K562 (cell line): ENCODE data around the gene HTR6. TPM values are rescaled to one million over a fixed set of nuclear protein-coding genes. Genes with fewer than 3 reads are reported as not detected.

Experiments
- ATAC-seq: fragments of 200-7000 bp; cut with Tn5 transposase; 3 replicates; pipeline ENCODE4 v1.9.1; 2020; ENCODE audit warnings: moderate library complexity
- BruUV-seq: library from RNA; stranded (reverse); fragments of 400-500 nt; replicated peaks from 2 replicates; lab custom pipeline; 2021; lab: Mats Ljungman, UMichigan
- CTCF ChIA-PET: fragments of 300-600 bp; formaldehyde crosslinking; extraction: SDS; loops from one replicate; lab custom pipeline; 2021; ENCODE audit warnings: low intra/inter-chr PET ratio; lab: Yijun Ruan, JAX
- POLR2A ChIA-PET: fragments of 300-600, 350-650 bp; sonication (Branson Sonifier 250); formaldehyde crosslinking; extraction: SDS; loops from one replicate; lab custom pipeline; 2021; ENCODE audit warnings: antibody characterized with exemption, inconsistent platforms; lab: Yijun Ruan, JAX
- DNase-seq, 4 experiments: peaks; one replicate each; pipeline versions ENCODE4 v3.0.0 to v3.0.0-alpha.2; 2011 to 2018; ENCODE audit warnings: low spot score in 3 of 4, mixed read lengths in 3 of 4; ENCODE audit errors: extremely low read depth in 1 of 4
- FAIRE-seq: peaks from 2 replicates; lab custom pipeline; 2011; peaks lifted over from hg19 to GRCh38; lab: Jason Lieb, UNC
- H2AFZ ChIP-seq: 2 replicates; pipeline ENCODE4 v1.6.0; 2011; ENCODE audit warnings: low read depth, low read length, control low read depth, inconsistent platforms
- H3K27ac ChIP-seq: fragments of 200-600 bp; 3 replicates; pipeline ENCODE4 v1.8.0; 2011; ENCODE audit warnings: low read depth, mild to moderate bottlenecking, control low read depth, inconsistent platforms, low read length, moderate library complexity, mixed read lengths; ENCODE audit errors: extremely low read depth
- H3K27me3 ChIP-seq, 2 experiments: fragments of 300-600 bp in 1 of 2; 2 replicates in 1 of 2; 3 replicates in 1 of 2; pipeline versions ENCODE4 v1.6.0 to v1.8.0; 2011; ENCODE audit warnings: inconsistent platforms in 2 of 2, low read length in 2 of 2, mild to moderate bottlenecking in 1 of 2, mixed read lengths in 1 of 2, moderate library complexity in 1 of 2; ENCODE audit not compliant: control insufficient read depth in 2 of 2, insufficient read depth in 2 of 2
- H3K36me3 ChIP-seq: fragments of 300-600 bp; 3 replicates; pipeline ENCODE4 v1.8.0; 2011; ENCODE audit warnings: mild to moderate bottlenecking, low read length, inconsistent platforms; ENCODE audit not compliant: control insufficient read depth, insufficient read depth
- H3K4me1 ChIP-seq, 2 experiments: fragments of 200-600 bp in 1 of 2; replicated peaks in 1 of 2; 2 replicates in 1 of 2; 3 replicates in 1 of 2; pipeline versions ENCODE4 v1.5.1 to v1.8.0; 2011; ENCODE audit warnings: inconsistent platforms in 2 of 2, low read length in 2 of 2, mild to moderate bottlenecking in 1 of 2, mixed read lengths in 1 of 2, moderate library complexity in 1 of 2; ENCODE audit not compliant: control insufficient read depth in 2 of 2, insufficient read depth in 2 of 2
- H3K4me2 ChIP-seq: 2 replicates; pipeline ENCODE4 v1.6.1; 2011; ENCODE audit warnings: low read length, control low read depth, inconsistent platforms, mixed read lengths; ENCODE audit not compliant: insufficient read depth
- H3K4me3 ChIP-seq: fragments of 200-600 bp; sonication (generic), shearing (Covaris generic); 2 replicates; pipeline ENCODE4 v1.5.1; 2016; ENCODE audit warnings: control low read depth, inconsistent platforms
- H3K79me2 ChIP-seq: fragments of 200-600 bp; 3 replicates; pipeline ENCODE4 v1.8.0; 2011; ENCODE audit warnings: low read length, inconsistent platforms; ENCODE audit not compliant: control insufficient read depth, insufficient read depth
- H3K9ac ChIP-seq, 2 experiments: 2 replicates each; pipeline versions ENCODE4 v1.6.0 to v1.6.1; 2011; ENCODE audit warnings: low read depth in 2 of 2, low read length in 2 of 2, control low read depth in 1 of 2, inconsistent platforms in 1 of 2, mild to moderate bottlenecking in 1 of 2, mixed read lengths in 1 of 2; ENCODE audit not compliant: insufficient read depth in 1 of 2
- H3K9me1 ChIP-seq: one replicate; pipeline ENCODE4 v1.6.0; 2011; ENCODE audit warnings: inconsistent platforms, mild to moderate bottlenecking, low read length, moderate library complexity; ENCODE audit not compliant: control insufficient read depth, insufficient read depth
- H3K9me3 ChIP-seq: replicated peaks from 2 replicates; pipeline ENCODE4 v1.5.1; 2011; ENCODE audit warnings: low read depth, low read length, inconsistent platforms; ENCODE audit not compliant: control insufficient read depth, insufficient read depth
- H4K20me1 ChIP-seq: replicated peaks from 2 replicates; pipeline ENCODE4 v1.6.1; 2011; ENCODE audit warnings: low read length, inconsistent platforms, mixed read lengths; ENCODE audit not compliant: control insufficient read depth, insufficient read depth
- CBFA2T2 ChIP-seq: fragments of 450-650 bp; conservative IDR thresholded peaks from 2 replicates; pipeline ENCODE4 v1.6.1; 2017; ENCODE audit warnings: mild to moderate bottlenecking
- GTF2A2 ChIP-seq: IDR thresholded peaks from 2 replicates; pipeline ENCODE4 v1.6.1; 2016; ENCODE audit warnings: mild to moderate bottlenecking, missing genetic modification characterization, missing compliant biosample characterization
- HMG20B ChIP-seq: fragments of 250-450 bp; sonication (Bioruptor Pico); IDR thresholded peaks from 2 replicates; pipeline ENCODE4 v1.5.0; 2021; ENCODE audit warnings: mild to moderate bottlenecking
- HOXB6 ChIP-seq: fragments of 250-450 bp; sonication (Bioruptor Pico); IDR thresholded peaks from 2 replicates; pipeline ENCODE4 v1.5.1; 2022; ENCODE audit warnings: mild to moderate bottlenecking, borderline replicate concordance
- KLF1 ChIP-seq: fragments of 450-650 bp; IDR thresholded peaks from 2 replicates; pipeline ENCODE4 v1.6.1; 2016; ENCODE audit warnings: missing genetic modification characterization, missing compliant biosample characterization
- PCBP1 ChIP-seq: fragments of 200-400 bp; formaldehyde crosslinking; IDR thresholded peaks from 2 replicates; pipeline ENCODE4 v1.6.1; 2018; ENCODE audit warnings: mild to moderate bottlenecking, low read depth, low read length; ENCODE audit not compliant: poor library complexity, severe bottlenecking
- ZNF121 ChIP-seq: sonication (generic); formaldehyde crosslinking; conservative IDR thresholded peaks from 2 replicates; pipeline ENCODE4 v1.8.0; 2022; ENCODE audit warnings: missing genetic modification reagents
- ZNF197 ChIP-seq: fragments of 200-800 bp; sonication (Bioruptor generic); IDR thresholded peaks from 2 replicates; pipeline ENCODE4 v1.6.1; 2016; ENCODE audit warnings: low read depth, missing genetic modification characterization, missing compliant biosample characterization
- WGBS: fragments of 100-300 bp; shearing (Covaris generic); methylation state at CpG from one replicate; pipeline ENCODE4 v1.1.6; 2016; ENCODE audit warnings: low coverage, mixed read lengths; ENCODE audit not compliant: insufficient coverage; ENCODE audit errors: missing lambda C conversion rate; 5-methylcytosine and 5-hydroxymethylcytosine counted together
- in situ Hi-C: fragments of 300-500 bp; cut with MboI; formaldehyde crosslinking; loops from 4 replicates; pipeline ENCODE4 v1.15.0; 2018; ENCODE audit warnings: inconsistent platforms, mixed read lengths
- intact Hi-C: fragments of 100-400 bp; cut with micrococcal nuclease; formaldehyde crosslinking; loops from 2 replicates; pipeline ENCODE4 v1.14.2; 2022
- polyA plus RNA-seq, 8 experiments: library from polyadenylated mRNA; depleted of rRNA in 4 of 8; stranded (reverse) in 5 of 8; unstranded in 3 of 8; fragments of >200 nt; fragmentation: Nextera tagmentation in 2 of 8; fragmentation: Illumina TruSeq in 1 of 8; extraction: Ambion mirVana in 2 of 8; extraction: Trizol in 1 of 8; gene quantifications; 2 replicates each; pipeline versions ENCODE4 v1.2.1 to v1.2.3, GENCODE V29; 2011 to 2014; ENCODE audit warnings: inconsistent platforms in 1 of 8, missing spikeins in 1 of 8
- total RNA-seq, 7 experiments: library from RNA; depleted of rRNA in 6 of 7; stranded (reverse); fragments of >200 nt in 6 of 7; fragmentation: Illumina TruSeq in 2 of 7; extraction: Trizol in 2 of 7; gene quantifications; 2 replicates each; pipeline versions ENCODE4 v1.2.1 to v1.2.3, GENCODE V29; 2011 to 2021; ENCODE audit warnings: low replicate concordance in 1 of 7

Gene HTR6
- total and polyA plus RNA-seq, 9 of the 15 experiments (the other 6 are each of a cell fraction or from before 2014, with no cell fraction given), result not detected

GRCh38 chr1:19694298-19694697 lies 29.6 kb downstream of the HTR6 start:
- Histone ChIP-seq H3K4me3 (no peak overlapping the region), H3K9ac (peak overlapping the region in 1 of 2 experiments; percentile 43; a peak in 1 of 4 replicates), H3K9me3 (no peaks in the 10 kb centered on the region), H3K4me2 (no peak overlapping the region), H3K27ac (no peak overlapping the region), H3K9me1 (no peaks in the 10 kb centered on the region), H2AFZ (no peak overlapping the region), H3K27me3 (peaks cover 16 to 51% of the 10 kb centered on the region in 2 experiments; a peak in 4 of 5 replicates)
- CTCF ChIA-PET, result no interaction called here
- BruUV-seq, result no TSS peak
- POLR2A ChIA-PET, result interaction anchor here (0.7 kb wide), 1 partner anchor 25 kb away, joined by 3 read pairs; no protein-coding TSS in a partner anchor
- WGBS, result 1% methylated on average over 14 of the region's 14 CpGs
- ATAC-seq (no peak), FAIRE-seq (no peak)
- intact Hi-C loops, result no loop called here
- TF ChIP-seq ZNF197 (no peak), HMG20B (CRISPR knock-in tag) (no peak), HOXB6 (CRISPR knock-in tag) (no peak), CBFA2T2 (no peak), PCBP1 (no peak), ZNF121 (no peak), GTF2A2 (tag) (no peak), KLF1 (tag) (no peak)
- TF ChIP-seq, all 486 proteins: peak for 0
- in situ Hi-C loops, result no loop called here
- no peaks in the 10 kb centered on the region for H3K79me2 ChIP-seq
- H4K20me1 ChIP-seq, result peaks cover 8% of the 10 kb centered on the region; the same call in 1 of the 2 replicates
- DNase-seq, result no peak
- no peaks in the 10 kb centered on the region for H3K36me3 ChIP-seq
- no peaks in the 10 kb centered on the region for H3K4me1 ChIP-seq
